CD14-positive monocyte (primary cell): ENCODE results near the gene RPS6KA3. TPM values are rescaled to one million over a fixed set of nuclear protein-coding genes. Genes with fewer than 3 reads are reported as not detected.

Source experiments
- DNase-seq, 3 donors: peaks; one replicate each; pipeline ENCODE4 v3.0.0-alpha.2; 2011 to 2022
- H2AFZ ChIP-seq: 2 replicates; pipeline ENCODE4 v1.6.0; 2012; ENCODE audit warnings: mild to moderate bottlenecking, low read depth, low read length, inconsistent platforms; ENCODE audit not compliant: insufficient read depth, poor library complexity, severe bottlenecking
- H3K27ac ChIP-seq, 2 donors: 1 replicate in 1 of 2; 2 replicates in 1 of 2; pipeline ENCODE4 v1.5.1; 2012 to 2013; ENCODE audit warnings: low read length in 2 of 2, control low read depth in 1 of 2, inconsistent platforms in 1 of 2, low read depth in 1 of 2, mild to moderate bottlenecking in 1 of 2
- H3K27me3 ChIP-seq, 2 donors: one replicate each; pipeline versions ENCODE4 v1.6.0 to v1.6.1; 2011 to 2013; ENCODE audit warnings: low read length in 2 of 2; ENCODE audit not compliant: control insufficient read depth in 2 of 2, insufficient read depth in 2 of 2
- H3K36me3 ChIP-seq, 2 donors: replicated peaks in 1 of 2; 1 replicate in 1 of 2; 2 replicates in 1 of 2; pipeline versions ENCODE4 v1.5.1 to v1.6.1; 2012 to 2013; ENCODE audit warnings: low read length in 2 of 2, control low read depth in 1 of 2, inconsistent platforms in 1 of 2, mild to moderate bottlenecking in 1 of 2; ENCODE audit not compliant: insufficient read depth in 2 of 2, control insufficient read depth in 1 of 2
- H3K4me1 ChIP-seq, 2 donors: 1 replicate in 1 of 2; 2 replicates in 1 of 2; pipeline versions ENCODE4 v1.5.1 to v1.6.1; 2012 to 2013; ENCODE audit warnings: low read length in 2 of 2, control low read depth in 1 of 2, inconsistent platforms in 1 of 2, mild to moderate bottlenecking in 1 of 2, moderate library complexity in 1 of 2; ENCODE audit not compliant: insufficient read depth in 2 of 2, control insufficient read depth in 1 of 2
- H3K4me2 ChIP-seq: replicated peaks from 2 replicates; pipeline ENCODE3; 2012; ENCODE audit warnings: low read length, moderate library complexity, mild to moderate bottlenecking; ENCODE audit not compliant: poor library complexity, severe bottlenecking; ENCODE audit errors: extremely low read depth
- H3K4me3 ChIP-seq, 3 experiments: fragments of 200-600 bp in 1 of 3; sonication (generic) in 1 of 3; replicated peaks in 1 of 3; 1 replicate in 2 of 3; 2 replicates in 1 of 3; pipeline ENCODE4 v1.5.1; 2011 to 2013; ENCODE audit warnings: low read length in 3 of 3, mild to moderate bottlenecking in 3 of 3, control low read depth in 2 of 3, low read depth in 2 of 3, inconsistent platforms in 1 of 3, moderate library complexity in 1 of 3
- H3K79me2 ChIP-seq: 2 replicates; pipeline ENCODE4 v1.6.0; 2012; ENCODE audit warnings: mild to moderate bottlenecking, control low read depth, inconsistent platforms, low read length, moderate library complexity; ENCODE audit not compliant: insufficient read depth
- H3K9ac ChIP-seq: 2 replicates; pipeline ENCODE4 v1.6.0; 2017; ENCODE audit warnings: low read length, mild to moderate bottlenecking; ENCODE audit not compliant: insufficient read depth, poor library complexity, severe bottlenecking
- H3K9me3 ChIP-seq, 2 donors: replicated peaks in 1 of 2; 1 replicate in 1 of 2; 2 replicates in 1 of 2; pipeline versions ENCODE4 v1.5.1 to v1.6.1; 2012 to 2013; ENCODE audit warnings: low read length in 2 of 2, control low read depth in 1 of 2; ENCODE audit not compliant: control insufficient read depth in 1 of 2, insufficient read depth in 1 of 2
- H4K20me1 ChIP-seq: 2 replicates; pipeline ENCODE4 v1.6.0; 2012; ENCODE audit warnings: mild to moderate bottlenecking, low read length, control low read depth, moderate library complexity; ENCODE audit not compliant: insufficient read depth
- H3K27ac Mint-ChIP-seq, 7 donors: one replicate each; pipeline ENCODE4 v1.8.0; 2020; ENCODE audit warnings: mild to moderate bottlenecking in 7 of 7, mixed read lengths in 7 of 7, moderate library complexity in 6 of 7, inconsistent platforms in 2 of 7
- H3K27me3 Mint-ChIP-seq, 3 donors: one replicate each; pipeline ENCODE4 v1.8.0; 2021 to 2022; ENCODE audit warnings: low read depth in 3 of 3, mild to moderate bottlenecking in 3 of 3, mixed read lengths in 3 of 3, moderate library complexity in 3 of 3, inconsistent platforms in 1 of 3
- H3K36me3 Mint-ChIP-seq, 2 donors: one replicate each; pipeline ENCODE4 v1.8.0; 2020; ENCODE audit warnings: mixed read lengths in 2 of 2, inconsistent platforms in 1 of 2, mild to moderate bottlenecking in 1 of 2
- H3K4me1 Mint-ChIP-seq: one replicate; pipeline ENCODE4 v1.8.0; 2020; ENCODE audit warnings: mild to moderate bottlenecking, mixed read lengths
- H3K4me3 Mint-ChIP-seq, 2 donors: one replicate each; pipeline ENCODE4 v1.8.0; 2020; ENCODE audit warnings: mild to moderate bottlenecking in 2 of 2, mixed read lengths in 2 of 2, moderate library complexity in 1 of 2
- H3K9me3 Mint-ChIP-seq, 7 donors: one replicate each; pipeline ENCODE4 v1.8.0; 2020 to 2022; ENCODE audit warnings: mixed read lengths in 7 of 7, mild to moderate bottlenecking in 6 of 7, moderate library complexity in 6 of 7, inconsistent platforms in 2 of 7
- CTCF ChIP-seq: fragments of 200-600 bp; IDR thresholded peaks from one replicate; pipeline ENCODE4 v1.8.0; 2022; ENCODE audit warnings: antibody characterized with exemption, mild to moderate bottlenecking
- WGBS: methylation state at CpG from one replicate; pipeline ENCODE4 v1.1.5; 2013; ENCODE audit warnings: missing lambda C conversion rate; ENCODE audit not compliant: insufficient coverage; 5-methylcytosine and 5-hydroxymethylcytosine counted together
- intact Hi-C, 2 donors: fragments of 100-400 bp; cut with micrococcal nuclease; formaldehyde crosslinking; loops; one replicate each; pipeline versions ENCODE4 v1.15.0 to v1.15.1; 2023
- polyA plus RNA-seq, 3 donors: library from polyadenylated mRNA; depleted of rRNA in 1 of 3; unstranded in 2 of 3; stranded (reverse) in 1 of 3; fragments of 300-500 nt in 2 of 3; fragments of >200 nt in 1 of 3; fragmentation: Illumina TruSeq in 2 of 3; gene quantifications; 1 replicate in 2 of 3; 2 replicates in 1 of 3; pipeline ENCODE4 v1.2.3, GENCODE V29; 2012 to 2021

RPS6KA3 gene
- polyA plus RNA-seq, 3 donors: 14.6 to 28.2 (median 21.6) TPM

- intact Hi-C loops: no loop called here
- Mint-ChIP-seq H3K27ac (peak overlapping the region in 1 of 7 donors; percentile 10), H3K36me3 (peaks cover 6 to 12% of the 10 kb centered on the region in 2 donors), H3K9me3 (no peaks in the 10 kb centered on the region), H3K4me1 (peaks cover 15% of the 10 kb centered on the region), H3K27me3 (peaks cover 0 to 15% (median 0%) of the 10 kb centered on the region in 3 donors), H3K4me3 (no peak overlapping the region)
- no CpG with 5 or more reads among the region's 1 CpG for WGBS
- Histone ChIP-seq H3K36me3 (no peaks in the 10 kb centered on the region), H2AFZ (no peak overlapping the region), H3K4me3 (no peak overlapping the region), H3K27me3 (peaks cover 0 to 18% of the 10 kb centered on the region in 2 donors), H3K27ac (peak overlapping the region in 1 of 2 donors; percentile 9), H3K9me3 (no peaks in the 10 kb centered on the region), H3K4me2 (peak overlapping the region; percentile 3), H4K20me1 (peaks cover 64% of the 10 kb centered on the region), H3K9ac (no peak overlapping the region), H3K4me1 (peaks cover 4 to 5% of the 10 kb centered on the region in 2 donors), H3K79me2 (peaks cover 51% of the 10 kb centered on the region)
- no peak for TF ChIP-seq CTCF
- peak; percentile 9 to 35 (median 22) for DNase-seq
Observed at GRCh38 chrX:20217271-20217670, 49.4 kb downstream of the RPS6KA3 start.

GRCh38 chrX:20215565-20215964 is 51.1 kb downstream of the RPS6KA3 start:
- H3K27ac ChIP-seq: no peak overlapping the region
- no peak for TF ChIP-seq CTCF
- H2AFZ ChIP-seq: no peak overlapping the region
- H3K27ac Mint-ChIP-seq: no peak overlapping the region
- H3K9me3 Mint-ChIP-seq: no peaks in the 10 kb centered on the region
- H3K9me3 ChIP-seq: no peaks in the 10 kb centered on the region
- peaks cover 64% of the 10 kb centered on the region for H3K79me2 ChIP-seq
- peaks cover 4 to 5% of the 10 kb centered on the region in 2 donors for H3K4me1 ChIP-seq
- intact Hi-C loops: no loop called here
- H3K36me3 ChIP-seq: no peaks in the 10 kb centered on the region
- H3K4me3 ChIP-seq: no peak overlapping the region
- H3K36me3 Mint-ChIP-seq: peaks cover 5 to 14% of the 10 kb centered on the region in 2 donors
- H3K27me3 ChIP-seq: peaks cover 0 to 18% of the 10 kb centered on the region in 2 donors
- H3K4me3 Mint-ChIP-seq: no peak overlapping the region
- no peak overlapping the region for H3K9ac ChIP-seq
- H3K4me2 ChIP-seq: no peak overlapping the region
- H4K20me1 ChIP-seq: peaks cover 66% of the 10 kb centered on the region
- H3K27me3 Mint-ChIP-seq: peaks cover 0 to 21% (median 0%) of the 10 kb centered on the region in 3 donors
- DNase-seq: no peak
- peaks cover 13% of the 10 kb centered on the region for H3K4me1 Mint-ChIP-seq
